Measurements from ENCODE around the gene SGTA. TPM values are rescaled to one million over a fixed set of nuclear protein-coding genes. Genes with fewer than 3 reads are reported as not detected.

SGTA gene
- total RNA-seq, 2 experiments from 2014 or later = 49.3 to 58.6 TPM

DNA sequence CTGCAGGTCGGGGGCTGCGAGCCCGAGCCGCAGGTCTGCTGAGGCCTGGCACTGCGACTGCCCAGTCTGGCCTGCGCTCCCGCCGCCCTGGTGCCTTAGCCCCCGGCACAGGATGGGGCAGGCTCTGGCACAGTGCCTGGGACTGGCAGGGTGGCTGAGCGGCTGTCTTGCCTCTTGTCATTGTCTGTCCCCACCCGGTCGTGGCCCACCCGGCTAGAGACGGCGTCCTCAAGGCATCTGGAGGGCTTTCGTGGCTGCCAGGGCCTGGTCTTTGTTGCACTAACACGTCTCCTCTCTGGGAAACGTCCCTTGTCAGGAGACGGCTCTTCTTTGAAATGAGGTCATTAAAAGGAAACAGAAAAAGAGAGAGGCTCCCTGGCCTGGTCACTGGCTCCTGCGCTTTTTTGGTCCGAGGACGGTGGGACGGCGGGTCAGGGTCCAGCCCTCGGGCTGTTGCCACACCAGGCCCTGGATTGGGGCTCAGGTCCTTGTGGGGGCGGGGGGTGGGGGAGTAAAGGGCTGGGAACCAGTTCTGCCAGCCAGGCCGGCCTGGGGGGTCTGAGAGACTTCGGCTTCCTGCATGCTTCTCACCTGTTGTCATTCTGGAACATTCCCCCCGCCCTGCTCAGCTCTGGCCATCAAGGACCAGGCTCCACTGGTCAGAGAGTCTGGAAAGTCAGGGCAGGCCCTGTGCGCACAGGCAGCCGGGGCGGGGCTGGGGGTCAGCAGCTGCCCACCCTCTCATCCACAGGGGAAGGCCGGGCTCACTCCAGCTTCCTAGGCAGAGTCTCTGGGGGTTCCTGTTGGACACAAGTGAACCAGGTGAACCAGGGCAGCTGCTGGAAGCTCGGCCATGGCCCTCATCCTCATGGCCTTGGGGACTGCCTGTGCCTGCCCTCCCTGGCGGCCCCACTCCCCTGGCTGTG, 30.4 kb upstream of the SGTA start:
- no peak for ATAC-seq
- no peaks in the 10 kb centered on the region for H3K9me3 Mint-ChIP-seq (ENCODE audit: low read depth)
- H3K27me3 Mint-ChIP-seq = no peaks in the 10 kb centered on the region
- H3K36me3 Mint-ChIP-seq = peaks cover 7% of the 10 kb centered on the region
- no peak overlapping the region for H3K4me3 Mint-ChIP-seq
- CTCF ChIA-PET = no interaction called here
- H3K4me1 Mint-ChIP-seq = peaks cover 1% of the 10 kb centered on the region
- no peak overlapping the region for H3K27ac Mint-ChIP-seq
- DNase-seq = no peak

DNA sequence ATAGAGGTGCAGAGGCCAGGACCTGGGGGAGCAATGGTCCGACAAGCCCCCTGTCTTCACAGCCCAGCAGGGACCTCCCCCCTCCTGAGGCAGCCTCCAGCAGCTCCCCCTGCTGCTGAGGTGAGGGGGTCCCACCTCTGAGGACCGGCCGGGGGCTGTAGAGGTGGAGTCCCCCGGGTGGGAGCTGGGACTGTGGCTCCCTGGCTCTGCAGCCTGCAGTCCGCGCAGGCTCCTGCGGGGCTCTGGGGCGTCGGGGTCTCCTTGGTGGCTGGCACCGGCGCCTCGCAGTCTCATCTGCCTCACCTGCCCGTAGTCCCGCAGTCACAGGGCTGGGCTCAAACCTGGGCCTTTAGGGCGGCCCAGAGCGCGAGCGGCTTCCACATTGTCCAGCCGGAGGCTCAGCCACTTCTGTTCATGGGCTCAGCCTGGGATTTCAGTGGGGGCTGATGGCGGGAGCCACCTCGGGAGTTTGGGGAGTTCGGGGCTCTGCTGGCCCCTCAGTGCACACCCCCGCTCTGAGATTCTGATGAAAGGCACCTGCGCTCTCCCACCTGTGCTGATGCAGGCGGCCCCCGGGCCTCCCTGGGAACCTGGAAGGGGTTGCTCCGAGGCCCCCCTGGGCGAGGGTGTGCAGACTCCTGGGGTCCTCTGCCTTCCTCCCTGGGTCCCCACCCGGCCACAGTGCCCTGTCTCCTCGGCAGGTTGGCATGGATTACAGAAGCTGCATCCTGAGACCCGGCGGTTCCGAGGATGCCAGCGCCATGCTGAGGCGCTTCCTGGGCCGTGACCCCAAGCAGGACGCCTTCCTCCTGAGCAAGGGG, 29.6 kb upstream of the SGTA start:
- H3K27ac Mint-ChIP-seq = no peak overlapping the region
- H3K4me3 Mint-ChIP-seq = no peak overlapping the region
- H3K27me3 Mint-ChIP-seq = no peaks in the 10 kb centered on the region
- H3K9me3 Mint-ChIP-seq (ENCODE audit: low read depth) = no peaks in the 10 kb centered on the region
- H3K4me1 Mint-ChIP-seq = no peaks in the 10 kb centered on the region
- CTCF ChIA-PET = interaction anchor here (1.1 kb wide), 1 partner anchor 63 kb away, joined by 3 read pairs; no protein-coding TSS in a partner anchor
- DNase-seq (no peak), ATAC-seq (no peak)
- peaks cover 7% of the 10 kb centered on the region for H3K36me3 Mint-ChIP-seq

DNA sequence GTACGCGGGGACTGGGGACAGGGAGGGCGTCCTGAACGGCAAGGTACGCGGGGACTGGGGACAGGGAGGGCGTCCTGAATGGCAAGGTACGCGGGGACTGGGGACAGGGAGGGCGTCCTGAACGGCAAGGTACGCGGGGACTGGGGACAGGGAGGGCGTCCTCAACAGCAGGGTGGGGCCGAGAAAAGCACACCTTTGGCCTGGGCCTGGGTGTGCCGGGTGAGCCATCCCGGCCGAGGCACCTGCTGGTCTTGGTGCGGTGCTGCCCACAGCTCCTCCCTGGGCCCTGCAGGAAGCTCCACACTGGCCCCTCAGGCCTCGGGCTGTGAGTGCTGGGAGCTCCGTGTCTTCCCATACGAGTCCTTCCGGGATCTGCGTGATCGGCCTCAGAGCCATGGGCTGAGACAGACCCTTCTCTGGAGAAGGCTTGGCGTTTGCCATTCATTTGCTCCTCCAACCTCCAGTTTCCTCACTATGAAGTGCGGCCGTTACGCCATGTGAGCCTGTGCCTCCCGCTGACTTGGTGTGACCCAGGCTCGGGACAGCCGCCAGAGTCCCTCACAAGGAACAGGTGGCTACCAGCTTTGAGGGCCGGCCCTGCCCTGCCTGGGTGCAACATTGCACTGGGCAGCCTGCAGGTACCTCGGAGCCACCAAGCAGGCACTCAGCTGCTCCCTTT, 28.8 kb upstream of the SGTA start:
- no peaks in the 10 kb centered on the region for H3K27me3 Mint-ChIP-seq
- no peak overlapping the region for H3K4me3 Mint-ChIP-seq
- ATAC-seq (no peak), DNase-seq (no peak)
- no peaks in the 10 kb centered on the region for H3K4me1 Mint-ChIP-seq
- H3K27ac Mint-ChIP-seq = no peak overlapping the region
- CTCF ChIA-PET = interaction anchor here (1.1 kb wide), 1 partner anchor 62 kb away, joined by 3 read pairs; no protein-coding TSS in a partner anchor
- no peaks in the 10 kb centered on the region for H3K9me3 Mint-ChIP-seq (ENCODE audit: low read depth)
- peaks cover 7% of the 10 kb centered on the region for H3K36me3 Mint-ChIP-seq

DNA sequence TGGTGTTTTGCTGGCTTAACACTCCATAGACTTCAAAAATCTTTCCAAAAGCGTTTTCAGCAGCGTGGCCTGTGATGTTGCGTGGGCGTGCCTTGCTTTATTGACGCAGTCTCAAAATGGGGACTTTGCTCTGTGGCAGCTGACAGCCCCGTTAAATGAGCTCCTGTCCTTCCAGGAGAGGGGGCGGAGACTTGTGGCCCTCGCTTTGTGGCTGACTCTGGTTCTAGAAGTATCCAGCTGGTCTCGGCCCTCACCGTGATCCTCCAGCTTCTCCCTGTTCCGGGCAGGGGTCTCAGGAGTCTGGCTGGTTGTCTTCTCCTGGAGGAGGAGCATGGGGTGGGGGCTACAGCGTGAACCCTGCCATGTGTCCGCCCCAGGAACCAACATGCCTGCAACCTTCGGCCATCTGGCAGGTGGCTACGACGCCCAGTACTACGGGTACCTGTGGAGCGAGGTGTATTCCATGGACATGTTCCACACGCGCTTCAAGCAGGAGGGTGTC, 28.2 kb upstream of the SGTA start:
- Mint-ChIP-seq H3K9me3 (ENCODE audit: low read depth) (no peaks in the 10 kb centered on the region), H3K4me3 (no peak overlapping the region), H3K27ac (no peak overlapping the region), H3K27me3 (no peaks in the 10 kb centered on the region), H3K4me1 (no peaks in the 10 kb centered on the region), H3K36me3 (peaks cover 7% of the 10 kb centered on the region)
- no peak for DNase-seq
- no peak for ATAC-seq
- CTCF ChIA-PET = interaction anchor here (1.1 kb wide), 1 partner anchor 62 kb away, joined by 3 read pairs; no protein-coding TSS in a partner anchor

DNA sequence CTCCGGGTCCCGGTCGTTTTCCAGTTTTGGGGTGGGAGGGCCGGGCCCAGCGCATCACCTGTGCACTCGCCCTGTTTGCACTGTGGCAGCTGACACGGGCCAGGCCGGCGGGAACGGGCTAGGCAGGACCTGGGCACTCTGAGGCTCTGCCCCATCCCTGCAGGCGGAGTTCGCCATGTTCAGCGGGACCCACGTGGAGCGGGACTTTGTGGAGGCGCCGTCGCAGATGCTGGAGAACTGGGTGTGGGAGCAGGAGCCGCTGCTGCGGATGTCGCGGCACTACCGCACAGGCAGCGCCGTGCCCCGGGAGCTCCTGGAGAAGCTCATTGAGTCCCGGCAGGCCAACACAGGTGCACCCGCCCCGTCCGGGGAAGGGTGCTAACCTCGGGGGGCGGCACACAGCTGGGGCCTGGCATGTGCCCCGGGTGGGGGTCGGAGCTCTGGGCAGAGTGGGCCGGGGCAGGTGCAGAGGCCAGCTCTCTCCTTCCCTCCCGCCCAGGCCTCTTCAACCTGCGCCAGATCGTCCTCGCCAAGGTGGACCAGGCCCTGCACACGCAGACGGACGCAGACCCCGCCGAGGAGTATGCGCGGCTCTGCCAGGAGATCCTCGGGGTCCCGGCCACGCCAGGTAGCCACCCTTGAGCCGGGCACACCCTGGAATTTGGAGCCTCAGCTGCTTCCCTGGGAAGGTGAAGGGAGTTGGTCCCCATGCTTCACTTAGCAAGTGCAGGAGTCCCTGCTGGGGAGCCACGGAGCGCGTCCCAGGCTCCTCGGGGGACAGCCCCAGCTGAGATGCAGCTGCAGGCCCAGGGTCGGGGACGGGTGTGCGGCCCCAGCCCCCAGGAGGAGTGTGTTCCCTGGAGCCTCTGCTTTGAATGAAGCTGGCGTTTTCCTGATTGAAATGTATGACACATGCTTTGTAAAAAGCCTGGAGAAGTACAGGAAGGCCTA, 27.3 kb upstream of the SGTA start:
- Mint-ChIP-seq H3K4me1 (no peaks in the 10 kb centered on the region), H3K36me3 (peaks cover 12% of the 10 kb centered on the region), H3K27me3 (no peaks in the 10 kb centered on the region), H3K9me3 (ENCODE audit: low read depth) (no peaks in the 10 kb centered on the region), H3K27ac (no peak overlapping the region), H3K4me3 (no peak overlapping the region)
- no peak for DNase-seq
- ATAC-seq = no peak
- CTCF ChIA-PET = no interaction called here

DNA sequence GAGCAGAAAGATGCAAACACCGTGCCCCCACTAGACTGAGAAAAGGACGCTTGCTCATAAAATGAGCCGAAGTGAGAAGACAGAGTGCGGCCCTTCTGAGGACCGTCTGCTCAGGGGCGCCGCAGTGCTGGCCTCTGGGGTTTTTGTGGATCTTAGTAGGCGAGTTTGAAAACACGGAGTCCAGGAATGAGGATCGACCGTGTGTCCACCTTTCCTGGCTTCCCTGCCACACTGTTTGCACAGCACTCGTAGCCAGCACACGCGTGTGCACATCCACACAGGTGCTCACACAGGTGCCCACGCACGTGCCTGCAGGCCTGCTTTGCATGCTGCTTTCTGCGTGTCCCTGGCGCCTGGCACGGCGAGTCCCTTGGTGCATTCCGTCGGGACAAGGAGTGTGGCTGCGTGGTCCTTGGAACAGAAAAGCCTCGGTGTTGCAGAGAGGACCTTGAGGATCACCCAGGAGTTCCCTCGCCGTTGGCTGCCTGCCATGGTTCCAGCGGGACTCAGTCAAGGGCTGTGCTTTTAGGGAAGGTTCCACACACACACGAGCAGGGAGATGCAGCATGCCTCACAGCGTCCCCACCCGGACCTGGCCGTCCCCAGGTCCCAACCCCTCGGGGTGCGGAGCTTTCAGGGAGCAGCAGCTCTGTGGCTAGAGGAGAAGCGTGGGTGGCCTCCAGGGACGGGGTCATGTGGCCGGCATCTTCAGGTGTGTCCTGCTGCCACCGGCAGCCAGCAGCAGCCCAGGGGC, 26.5 kb upstream of the SGTA start:
- Mint-ChIP-seq H3K4me3 (no peak overlapping the region), H3K9me3 (ENCODE audit: low read depth) (no peaks in the 10 kb centered on the region), H3K27ac (no peak overlapping the region), H3K4me1 (no peaks in the 10 kb centered on the region), H3K36me3 (peaks cover 17% of the 10 kb centered on the region), H3K27me3 (no peaks in the 10 kb centered on the region)
- ATAC-seq (no peak), DNase-seq (no peak)
- CTCF ChIA-PET = no interaction called here

DNA sequence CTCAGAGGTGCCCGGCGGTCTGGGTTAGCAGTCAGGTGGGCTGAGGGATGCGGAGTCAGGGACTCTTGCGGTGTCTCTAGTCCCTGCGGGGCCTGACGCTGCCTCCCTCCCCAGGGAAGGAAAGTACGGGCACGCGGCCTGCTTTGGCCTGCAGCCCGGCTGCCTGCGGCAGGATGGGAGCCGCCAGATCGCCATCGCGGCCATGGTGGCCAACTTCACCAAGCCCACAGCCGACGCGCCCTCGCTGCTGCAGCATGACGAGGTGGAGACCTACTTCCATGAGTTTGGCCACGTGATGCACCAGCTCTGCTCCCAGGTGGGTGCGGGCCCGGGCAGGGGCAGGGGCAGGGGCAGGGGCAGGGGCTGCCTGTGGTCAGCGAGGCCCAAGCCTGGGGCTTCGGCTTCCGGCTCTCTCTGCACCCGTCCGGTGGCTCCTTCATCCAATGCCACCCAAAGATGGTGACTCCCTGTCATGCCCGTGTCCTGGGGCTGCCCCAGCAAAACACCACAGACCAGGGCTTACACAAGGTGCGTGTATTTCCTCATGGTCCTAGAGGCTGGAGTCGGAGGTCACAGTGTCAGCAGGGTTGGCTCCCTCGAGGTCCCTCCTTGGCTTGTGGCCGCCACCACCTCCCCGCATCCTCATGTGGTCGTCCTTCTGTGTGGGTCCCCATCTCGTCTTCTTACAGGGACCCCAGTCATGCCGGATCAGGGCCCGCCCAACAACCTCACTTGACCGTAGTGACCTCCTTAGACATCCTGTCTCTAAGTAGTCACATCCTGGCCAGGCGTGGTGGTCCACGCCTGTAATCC, 25.3 kb upstream of the SGTA start:
- H3K4me3 Mint-ChIP-seq = no peak overlapping the region
- CTCF ChIA-PET = no interaction called here
- H3K27me3 Mint-ChIP-seq = no peaks in the 10 kb centered on the region
- H3K9me3 Mint-ChIP-seq (ENCODE audit: low read depth) = no peaks in the 10 kb centered on the region
- peaks cover 20% of the 10 kb centered on the region for H3K36me3 Mint-ChIP-seq
- no peaks in the 10 kb centered on the region for H3K4me1 Mint-ChIP-seq
- no peak overlapping the region for H3K27ac Mint-ChIP-seq
- ATAC-seq (no peak), DNase-seq (no peak)

DNA sequence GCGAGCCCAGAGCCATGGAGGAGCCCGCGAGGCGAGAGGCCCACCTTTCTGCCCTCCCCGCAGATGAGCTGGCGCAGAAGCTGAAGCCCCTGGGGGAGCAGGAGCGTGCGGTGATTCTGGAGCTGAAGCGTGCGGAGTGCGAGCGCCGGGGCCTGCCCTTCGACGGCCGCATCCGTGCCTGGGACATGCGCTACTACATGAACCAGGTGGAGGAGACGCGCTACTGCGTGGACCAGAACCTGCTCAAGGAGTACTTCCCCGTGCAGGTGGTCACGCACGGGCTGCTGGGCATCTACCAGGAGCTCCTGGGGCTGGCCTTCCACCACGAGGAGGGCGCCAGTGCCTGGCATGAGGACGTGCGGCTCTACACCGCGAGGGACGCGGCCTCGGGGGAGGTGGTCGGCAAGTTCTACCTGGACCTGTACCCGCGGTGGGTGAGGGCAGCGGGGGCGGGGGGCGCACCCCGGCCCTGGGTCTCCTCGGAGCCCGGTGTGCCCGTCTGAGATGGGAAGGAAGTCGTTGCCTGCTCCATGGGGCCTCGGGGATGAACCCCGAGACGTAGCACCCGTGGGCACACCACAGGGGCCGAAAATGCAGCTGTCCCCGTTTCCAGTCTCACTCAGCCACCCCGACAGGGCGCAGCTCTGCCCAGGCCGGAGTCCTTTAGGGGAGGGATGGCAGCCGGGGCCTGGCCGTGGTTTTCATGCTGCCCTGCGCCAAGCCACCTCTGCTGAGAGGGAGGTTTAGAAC, 24.5 kb upstream of the SGTA start:
- H3K36me3 Mint-ChIP-seq = peaks cover 21% of the 10 kb centered on the region
- no peak overlapping the region for H3K4me3 Mint-ChIP-seq
- H3K27me3 Mint-ChIP-seq = no peaks in the 10 kb centered on the region
- CTCF ChIA-PET = no interaction called here
- DNase-seq (no peak), ATAC-seq (no peak)
- H3K27ac Mint-ChIP-seq = no peak overlapping the region
- H3K9me3 Mint-ChIP-seq (ENCODE audit: low read depth) = no peaks in the 10 kb centered on the region
- no peaks in the 10 kb centered on the region for H3K4me1 Mint-ChIP-seq

DNA sequence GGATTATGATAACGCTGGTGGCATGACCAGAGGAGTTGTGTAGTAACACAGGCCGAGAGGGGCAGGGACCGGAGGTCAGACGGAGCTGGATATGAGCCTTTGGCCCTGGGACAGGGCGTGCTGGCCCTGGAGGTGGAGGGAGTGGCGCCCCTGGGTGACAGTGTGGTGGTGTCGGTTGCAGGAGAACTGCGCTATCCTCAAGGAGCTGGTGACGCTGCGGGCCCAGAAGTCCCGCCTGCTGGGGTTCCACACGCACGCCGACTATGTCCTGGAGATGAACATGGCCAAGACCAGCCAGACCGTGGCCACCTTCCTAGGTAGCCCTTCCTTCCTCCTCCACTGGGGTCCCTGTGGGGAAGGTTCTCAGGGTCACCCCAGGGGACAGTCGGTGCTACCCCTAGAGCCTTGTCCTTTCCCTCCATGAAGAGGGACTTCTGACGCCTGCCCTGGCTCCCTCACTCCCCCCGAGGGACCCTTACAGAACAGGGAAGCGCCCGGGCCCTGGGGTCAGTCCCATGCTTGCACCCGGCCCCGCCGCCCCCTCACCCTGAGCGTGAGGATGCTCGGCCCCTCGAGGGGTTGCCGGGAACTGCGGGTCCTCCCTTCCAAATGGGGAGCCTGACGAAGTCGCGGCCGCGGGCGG, 23.8 kb upstream of the SGTA start:
- Mint-ChIP-seq H3K27me3 (no peaks in the 10 kb centered on the region), H3K4me1 (no peaks in the 10 kb centered on the region), H3K4me3 (no peak overlapping the region), H3K36me3 (peaks cover 24% of the 10 kb centered on the region), H3K27ac (no peak overlapping the region), H3K9me3 (ENCODE audit: low read depth) (no peaks in the 10 kb centered on the region)
- no peak for DNase-seq
- CTCF ChIA-PET = no interaction called here
- no peak for ATAC-seq

DNA sequence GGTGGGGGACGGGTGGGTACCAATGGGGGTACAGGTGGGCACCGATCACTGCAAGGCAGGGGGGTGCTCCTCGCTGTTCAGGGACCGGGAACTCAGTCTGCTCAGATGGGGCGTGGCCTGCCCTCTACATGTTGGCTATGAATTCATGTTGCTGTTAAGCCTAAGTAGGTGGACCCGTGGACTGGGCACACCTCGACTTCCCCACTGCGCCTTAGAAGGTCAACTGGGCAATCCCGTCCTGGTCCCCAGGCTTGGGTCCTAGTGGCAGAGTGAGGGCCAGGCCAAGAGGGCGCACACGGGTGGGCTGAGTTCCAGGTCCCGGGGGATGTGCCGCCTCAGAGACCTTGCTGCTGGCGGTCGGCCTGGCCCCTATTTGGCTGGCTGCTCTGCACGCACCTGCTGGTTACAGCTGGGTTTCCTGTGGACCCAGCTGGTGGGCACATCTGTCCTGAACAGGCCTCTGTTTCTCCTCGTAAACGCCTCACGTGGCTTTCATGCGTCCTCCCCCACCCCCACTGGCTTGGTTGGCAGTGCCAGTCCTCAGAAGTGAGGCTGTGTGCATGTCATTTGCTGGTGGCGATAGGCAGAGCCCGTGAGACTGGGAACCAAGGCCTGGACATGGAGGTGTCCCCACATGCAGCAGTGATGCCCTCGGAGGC, 23.0 kb upstream of the SGTA start:
- no peak for ATAC-seq
- Mint-ChIP-seq H3K27me3 (no peaks in the 10 kb centered on the region), H3K4me3 (no peak overlapping the region), H3K4me1 (no peaks in the 10 kb centered on the region), H3K9me3 (ENCODE audit: low read depth) (no peaks in the 10 kb centered on the region), H3K36me3 (peaks cover 27% of the 10 kb centered on the region), H3K27ac (no peak overlapping the region)
- no peak for DNase-seq
- CTCF ChIA-PET = no interaction called here

Data from activated CD8-positive, alpha-beta memory T cell treated with anti-CD3 and anti-CD28 coated beads, Interleukin-2, amount 10 ng/mL, durations not matched to agents 7 days and 5 days (primary cell).